Measurements from ENCODE around the gene KIR3DL2.
"Not testable (repeated sequence)": the region's sequence is repeated elsewhere in the genome, so short reads cannot be mapped to it uniquely, and the experiment has no call there.

The KIR3DL2 gene

DNA sequence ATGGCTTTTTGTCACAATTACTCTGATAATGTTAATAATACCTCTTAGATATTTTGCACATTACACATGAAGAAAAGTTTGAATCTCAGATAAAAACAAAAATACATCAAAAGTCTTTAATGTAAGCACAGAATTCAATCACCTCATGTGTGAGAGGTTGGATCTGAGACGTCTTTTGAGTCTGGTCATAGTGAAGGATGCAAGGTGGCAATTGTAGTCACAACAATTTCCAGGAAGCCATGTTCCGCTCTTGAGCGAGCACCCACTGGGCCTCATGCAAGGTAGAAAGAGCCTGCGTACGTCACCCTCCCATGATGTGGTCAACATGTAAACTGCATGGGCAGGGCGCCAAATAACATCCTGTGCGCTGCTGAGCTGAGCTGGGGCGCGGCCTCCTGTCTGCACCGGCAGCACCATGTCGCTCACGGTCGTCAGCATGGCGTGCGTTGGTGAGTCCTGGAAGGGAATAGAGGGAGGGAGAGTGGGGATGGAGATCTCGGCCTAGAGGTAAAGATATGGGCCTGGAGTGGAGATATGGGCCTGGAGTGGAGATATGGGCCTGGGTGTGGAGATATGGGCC lies at the start of gene KIR3DL2:
Gene KIR3DL2, plus strand, starts transcription at position 383 of the 580 bp plus-strand sequence. Its CDS starts 33 bp downstream, at position 416.
- DNase-seq, result not testable (repeated sequence)

DNA sequence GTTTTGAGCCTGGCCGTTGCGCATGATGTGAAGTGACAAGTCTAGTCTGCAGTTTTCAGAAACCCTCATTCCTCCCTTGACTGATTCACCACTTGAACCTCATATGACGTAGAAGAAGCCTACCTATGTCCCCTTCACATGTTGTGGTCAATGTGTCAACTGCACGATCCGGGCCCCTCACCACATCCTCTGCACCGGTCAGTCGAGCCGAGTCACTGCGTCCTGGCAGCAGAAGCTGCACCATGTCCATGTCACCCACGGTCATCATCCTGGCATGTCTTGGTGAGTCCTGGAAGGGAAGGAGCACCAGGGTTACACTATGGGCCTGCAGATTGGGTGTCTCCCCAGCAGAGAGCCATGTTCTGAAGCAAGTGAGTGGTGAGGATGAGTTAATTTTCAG lies 46.8 kb upstream of the KIR3DL2 start, which contains the start of gene KIR2DL4:
Gene KIR2DL4, plus strand, starts transcription at position 201 of the 400 bp plus-strand sequence. Its CDS starts 42 bp downstream, at position 243.
- DNase-seq, result no peak

DNA sequence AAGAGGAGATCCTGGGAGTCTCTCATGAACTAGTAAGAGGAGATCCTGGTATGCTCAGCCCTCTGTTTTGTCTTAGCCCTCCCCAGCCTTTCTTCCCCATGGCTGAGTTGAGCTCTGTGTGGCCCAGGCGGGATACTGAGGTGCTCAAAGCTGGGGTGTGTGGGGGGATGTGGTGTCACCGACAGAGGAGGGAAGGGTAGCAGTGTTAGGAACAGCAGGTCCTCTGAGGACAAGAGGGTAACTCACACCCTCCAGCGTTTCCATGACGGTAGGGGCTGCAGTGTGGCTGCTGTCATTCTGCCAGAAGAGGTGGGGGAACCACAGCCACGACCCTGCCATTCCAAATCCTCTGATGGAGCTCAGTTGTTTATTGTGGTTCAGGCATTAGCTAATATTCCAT lies 46.1 kb upstream of the KIR3DL2 start:
- no peak for DNase-seq

DNA sequence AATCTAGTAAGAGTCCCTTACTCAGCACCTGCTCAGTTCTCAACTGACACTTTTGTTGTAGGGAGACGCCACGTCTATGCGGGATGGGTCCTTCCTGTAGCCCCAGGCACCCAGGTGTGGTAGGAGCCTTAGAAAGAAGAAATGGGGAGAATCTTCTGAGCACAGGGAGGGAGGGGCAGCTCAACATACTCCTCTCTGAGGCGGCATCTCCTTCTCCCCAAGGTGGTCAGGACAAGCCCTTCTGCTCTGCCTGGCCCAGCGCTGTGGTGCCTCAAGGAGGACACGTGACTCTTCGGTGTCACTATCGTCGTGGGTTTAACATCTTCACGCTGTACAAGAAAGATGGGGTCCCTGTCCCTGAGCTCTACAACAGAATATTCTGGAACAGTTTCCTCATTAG lies 45.7 kb upstream of the KIR3DL2 start:
- no peak for DNase-seq

DNA sequence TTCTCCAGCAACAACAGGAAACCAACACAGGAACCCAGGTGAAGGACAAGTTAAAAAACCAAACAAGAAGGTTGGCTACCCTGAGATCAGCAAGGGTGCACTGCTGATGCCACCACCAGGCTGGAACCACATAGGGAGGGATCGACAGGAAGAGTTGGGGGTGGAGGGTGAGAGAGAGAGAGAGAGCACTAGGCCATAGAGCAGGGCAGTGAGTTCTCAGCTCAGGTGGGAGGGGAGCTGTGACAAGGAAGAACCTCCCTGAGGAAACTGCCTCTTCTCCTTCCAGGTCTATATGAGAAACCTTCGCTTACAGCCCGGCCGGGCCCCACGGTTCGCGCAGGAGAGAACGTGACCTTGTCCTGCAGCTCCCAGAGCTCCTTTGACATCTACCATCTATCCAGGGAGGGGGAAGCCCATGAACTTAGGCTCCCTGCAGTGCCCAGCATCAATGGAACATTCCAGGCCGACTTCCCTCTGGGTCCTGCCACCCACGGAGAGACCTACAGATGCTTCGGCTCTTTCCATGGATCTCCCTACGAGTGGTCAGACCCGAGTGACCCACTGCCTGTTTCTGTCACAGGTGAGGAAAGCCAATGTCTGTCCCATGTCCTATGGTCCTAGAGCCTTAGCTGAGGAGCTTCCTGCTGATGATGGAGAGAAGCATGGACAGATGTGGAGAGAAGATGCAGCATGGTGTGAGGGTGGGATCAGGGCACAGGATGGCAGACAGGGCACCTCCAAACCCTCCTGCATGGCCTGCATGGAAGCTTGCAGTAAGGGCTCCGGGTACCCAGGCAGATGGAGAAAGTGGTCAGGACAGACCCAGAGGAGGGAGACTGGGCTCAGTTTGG lies 44.4 kb upstream of the KIR3DL2 start:
- no peak for DNase-seq

DNA sequence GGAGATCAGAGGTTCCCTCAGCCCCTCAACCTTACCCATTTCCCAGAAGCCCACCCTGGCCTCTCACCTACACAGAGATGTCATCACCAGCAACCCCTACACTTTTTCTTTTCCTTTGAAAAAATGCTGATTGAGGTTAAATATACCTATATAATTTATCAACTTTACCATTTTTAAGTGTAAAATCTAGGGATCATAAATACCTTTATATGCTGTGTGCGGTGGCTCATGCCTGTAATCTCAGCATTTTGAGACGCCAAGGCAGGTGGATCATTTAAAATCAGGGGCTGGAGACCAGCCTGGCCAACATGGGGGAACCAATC lies 43.8 kb upstream of the KIR3DL2 start:
- no peak for DNase-seq

DNA sequence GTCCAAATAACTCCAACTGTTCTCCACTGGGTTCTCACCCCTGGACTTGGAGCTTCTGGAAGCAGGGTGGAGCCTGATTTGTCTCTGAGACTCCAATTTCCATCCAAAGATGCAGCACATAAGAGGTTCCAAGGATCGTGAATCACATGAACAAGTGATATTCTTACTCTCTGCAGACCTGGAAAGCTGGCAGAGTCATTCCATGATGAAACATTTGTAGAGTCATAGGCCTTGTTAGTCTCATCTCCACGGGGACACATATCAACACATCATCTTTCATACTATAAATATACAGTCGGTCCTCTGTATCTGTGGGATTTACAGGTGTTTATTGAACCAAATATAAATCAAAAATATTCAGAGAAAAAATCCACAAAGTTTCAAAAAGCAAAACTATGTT lies 35.7 kb upstream of the KIR3DL2 start:
- DNase-seq, result not testable (repeated sequence)

DNA sequence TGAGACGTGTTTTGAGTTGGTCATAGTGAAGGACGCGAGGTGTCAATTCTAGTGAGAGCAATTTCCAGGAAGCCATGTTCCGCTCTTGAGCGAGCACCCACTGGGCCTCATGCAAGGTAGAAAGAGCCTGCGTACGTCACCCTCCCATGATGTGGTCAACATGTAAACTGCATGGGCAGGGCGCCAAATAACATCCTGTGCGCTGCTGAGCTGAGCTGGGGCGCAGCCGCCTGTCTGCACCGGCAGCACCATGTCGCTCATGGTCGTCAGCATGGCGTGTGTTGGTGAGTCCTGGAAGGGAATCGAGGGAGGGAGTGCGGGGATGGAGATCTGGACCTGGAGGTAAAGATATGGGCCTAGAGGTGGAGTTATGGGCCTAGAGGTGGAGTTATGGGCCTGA lies 34.0 kb upstream of the KIR3DL2 start, which contains the start of gene KIR3DL1:
Gene KIR3DL1, plus strand, starts transcription at position 218 of the 400 bp plus-strand sequence.
- not testable (repeated sequence) for DNase-seq

DNA sequence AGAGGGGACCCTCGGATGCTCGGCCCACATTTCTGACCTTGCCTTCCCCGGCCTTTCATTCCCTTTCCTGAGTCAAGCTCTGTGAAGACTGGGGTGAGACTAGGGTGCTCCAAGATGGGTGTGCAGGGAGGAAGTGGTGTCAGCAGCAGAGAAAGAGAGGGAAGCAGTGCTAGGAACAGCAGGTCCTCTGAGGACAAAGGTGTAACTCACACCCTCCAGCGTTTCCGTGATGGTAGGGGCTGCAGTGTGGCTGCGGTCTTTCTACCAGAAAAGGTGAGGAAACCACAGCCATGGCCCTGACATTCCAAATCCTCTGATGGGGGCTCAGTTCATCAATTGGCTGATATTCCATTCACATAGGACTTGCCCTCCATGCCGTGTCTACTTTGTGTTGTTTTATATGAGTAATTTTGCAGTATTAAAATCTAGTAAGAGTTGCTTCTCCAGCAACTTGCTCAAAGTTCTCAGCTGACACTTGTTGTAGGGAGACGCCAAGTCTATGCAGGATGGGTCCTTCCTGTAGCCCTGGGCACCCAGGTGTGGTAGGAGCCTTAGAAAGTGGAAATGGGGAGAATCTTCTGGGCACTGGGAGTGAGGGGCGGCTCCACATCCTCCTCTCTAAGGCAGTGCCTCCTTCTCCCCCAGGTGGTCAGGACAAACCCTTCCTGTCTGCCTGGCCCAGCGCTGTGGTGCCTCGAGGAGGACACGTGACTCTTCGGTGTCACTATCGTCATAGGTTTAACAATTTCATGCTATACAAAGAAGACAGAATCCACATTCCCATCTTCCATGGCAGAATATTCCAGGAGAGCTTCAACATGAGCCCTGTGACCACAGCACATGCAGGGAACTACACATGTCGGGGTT lies 32.3 kb upstream of the KIR3DL2 start:
- DNase-seq, result no peak

DNA sequence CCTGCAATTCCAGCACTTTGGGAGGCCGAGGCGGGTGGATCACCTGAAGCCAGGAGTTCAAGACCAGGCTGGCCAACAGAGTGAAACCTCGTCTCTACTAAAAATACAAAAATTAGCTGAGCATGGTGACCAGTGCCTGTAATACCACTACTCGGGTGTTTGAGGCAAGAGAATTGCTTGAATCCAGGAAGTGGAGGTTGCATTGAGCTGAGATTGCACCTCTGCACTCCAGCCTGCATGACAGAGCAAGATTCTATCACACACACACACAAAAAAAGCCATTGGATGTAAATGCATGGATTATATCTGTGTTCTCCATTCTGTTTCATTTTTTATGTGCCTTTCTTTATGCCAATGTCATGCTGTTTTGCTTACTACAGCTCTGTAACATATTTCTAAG lies 25.8 kb upstream of the KIR3DL2 start:
- not testable (repeated sequence) for DNase-seq

DNA sequence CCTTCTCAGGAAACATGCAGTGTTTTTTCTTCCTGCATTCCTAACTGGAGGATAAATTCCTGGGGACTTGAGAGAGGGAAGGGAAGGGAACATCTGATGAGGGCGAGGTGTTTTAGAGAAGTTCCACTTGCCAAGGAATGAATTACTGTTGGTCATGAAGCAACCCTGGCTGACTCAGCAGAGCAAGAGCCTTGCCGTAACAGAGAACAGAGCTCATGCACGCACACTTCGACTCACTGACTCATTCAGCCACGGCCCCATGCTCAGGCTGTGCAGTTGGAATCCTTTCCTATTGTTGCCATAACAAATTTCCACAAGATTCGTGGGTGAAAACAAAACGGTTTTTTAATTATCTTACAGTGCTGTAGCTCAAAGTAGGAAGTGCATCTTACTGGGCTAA lies 24.9 kb upstream of the KIR3DL2 start:
- not testable (repeated sequence) for DNase-seq

DNA sequence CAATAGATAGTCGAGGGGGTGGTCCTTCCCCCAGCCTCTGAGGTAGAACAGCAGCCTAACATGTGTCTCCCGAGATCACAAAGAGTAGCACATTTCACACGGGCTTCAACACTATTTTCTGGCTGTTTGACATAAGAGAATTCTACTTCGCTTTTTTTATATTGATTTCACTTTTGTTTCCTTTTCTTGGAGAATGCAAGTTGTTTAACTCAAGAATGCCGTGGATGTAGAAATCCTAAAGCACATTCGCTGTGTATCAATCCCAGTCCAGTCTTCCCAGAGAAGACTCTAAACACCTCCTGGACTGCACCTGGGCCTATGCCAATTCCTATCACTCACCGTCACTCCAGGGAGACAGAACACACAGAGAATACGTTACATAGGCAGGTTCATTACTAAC lies 22.2 kb upstream of the KIR3DL2 start:
- DNase-seq, result not testable (repeated sequence)

DNA sequence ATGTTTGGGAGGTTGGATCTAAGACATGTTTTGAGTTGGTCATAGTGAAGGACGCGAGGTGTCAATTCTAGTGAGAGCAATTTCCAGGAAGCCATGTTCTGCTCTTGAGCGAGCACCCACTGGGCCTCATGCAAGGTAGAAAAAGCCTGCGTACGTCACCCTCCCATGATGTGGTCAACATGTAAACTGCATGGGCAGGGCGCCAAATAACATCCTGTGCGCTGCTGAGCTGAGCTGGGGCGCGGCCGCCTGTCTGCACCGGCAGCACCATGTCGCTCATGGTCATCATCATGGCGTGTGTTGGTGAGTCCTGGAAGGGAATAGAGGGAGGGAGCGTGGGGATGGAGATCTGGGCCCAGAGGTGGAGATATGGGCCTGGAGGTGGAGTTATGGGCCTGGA lies 17.7 kb upstream of the KIR3DL2 start, which contains the start of gene KIR2DS4:
Gene KIR2DS4, plus strand, starts transcription at position 181 of the 400 bp plus-strand sequence.
- not testable (repeated sequence) for DNase-seq

DNA sequence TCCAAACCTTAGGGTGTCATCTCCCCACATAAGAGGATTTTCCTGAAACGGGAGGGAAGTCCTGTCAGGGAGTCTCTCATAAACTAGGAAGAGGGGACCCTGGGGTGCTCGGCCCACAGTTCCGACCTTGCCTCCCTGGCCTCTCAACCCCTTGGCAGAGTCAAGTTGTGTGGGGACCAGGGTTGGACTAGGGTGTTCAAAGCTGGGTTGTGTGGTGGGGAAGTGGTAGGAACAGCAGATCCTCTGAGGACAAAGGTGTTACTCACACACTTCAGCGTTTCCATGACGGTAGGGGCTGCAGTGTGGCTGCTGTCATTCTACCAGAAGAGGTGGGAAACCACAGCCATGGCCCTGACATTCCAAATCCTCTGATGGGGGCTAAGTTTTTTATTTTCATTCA lies 15.1 kb upstream of the KIR3DL2 start:
- not testable (repeated sequence) for DNase-seq

DNA sequence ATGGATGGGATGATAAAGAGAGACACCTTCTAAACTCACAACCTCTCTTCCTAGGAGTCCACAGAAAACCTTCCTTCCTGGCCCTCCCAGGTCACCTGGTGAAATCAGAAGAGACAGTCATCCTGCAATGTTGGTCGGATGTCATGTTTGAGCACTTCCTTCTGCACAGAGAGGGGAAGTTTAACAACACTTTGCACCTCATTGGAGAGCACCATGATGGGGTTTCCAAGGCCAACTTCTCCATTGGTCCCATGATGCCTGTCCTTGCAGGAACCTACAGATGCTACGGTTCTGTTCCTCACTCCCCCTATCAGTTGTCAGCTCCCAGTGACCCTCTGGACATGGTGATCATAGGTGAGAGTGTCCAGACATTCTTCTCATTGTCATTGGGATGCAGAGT lies 12.7 kb upstream of the KIR3DL2 start:
- DNase-seq, result not testable (repeated sequence)

DNA sequence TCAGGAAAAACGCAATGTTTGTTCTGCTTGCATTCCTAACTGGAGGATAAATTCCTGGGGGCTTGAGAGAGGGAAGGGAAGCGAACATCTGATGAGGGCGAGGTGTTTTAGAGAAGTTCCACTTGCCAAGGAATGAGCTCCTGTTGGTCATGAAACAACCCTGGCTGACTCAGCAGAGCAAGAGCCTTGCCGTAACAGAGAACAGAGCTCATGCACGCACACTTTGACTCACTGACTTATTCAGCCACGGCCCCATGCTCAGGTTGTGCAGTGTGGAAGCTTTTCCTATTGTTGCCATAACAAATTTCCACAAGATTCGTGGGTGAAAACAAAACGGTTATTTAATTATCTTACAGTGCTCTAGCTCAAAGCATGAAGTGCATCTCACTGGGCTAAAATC lies 7.1 kb upstream of the KIR3DL2 start:
- DNase-seq, result not testable (repeated sequence)

DNA sequence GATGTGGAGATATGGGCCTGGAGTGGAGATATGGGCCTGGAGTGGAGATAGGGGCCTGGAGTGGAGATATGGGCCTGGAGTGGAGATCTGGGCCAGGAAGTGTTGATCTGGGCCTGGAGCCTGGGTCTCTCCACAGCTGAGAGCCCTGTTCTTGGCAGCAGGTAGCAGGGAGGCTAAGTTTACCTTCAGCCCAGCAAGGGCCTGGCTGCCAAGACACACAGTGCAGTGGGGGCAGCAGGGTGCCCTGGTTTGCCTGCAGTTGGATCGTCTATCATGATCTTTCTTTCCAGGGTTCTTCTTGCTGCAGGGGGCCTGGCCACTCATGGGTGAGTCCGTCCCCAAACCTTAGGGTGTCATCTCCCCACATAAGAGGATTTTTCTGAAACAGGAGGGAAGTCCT lies 687 bp downstream of the KIR3DL2 start:
- DNase-seq, result no peak

DNA sequence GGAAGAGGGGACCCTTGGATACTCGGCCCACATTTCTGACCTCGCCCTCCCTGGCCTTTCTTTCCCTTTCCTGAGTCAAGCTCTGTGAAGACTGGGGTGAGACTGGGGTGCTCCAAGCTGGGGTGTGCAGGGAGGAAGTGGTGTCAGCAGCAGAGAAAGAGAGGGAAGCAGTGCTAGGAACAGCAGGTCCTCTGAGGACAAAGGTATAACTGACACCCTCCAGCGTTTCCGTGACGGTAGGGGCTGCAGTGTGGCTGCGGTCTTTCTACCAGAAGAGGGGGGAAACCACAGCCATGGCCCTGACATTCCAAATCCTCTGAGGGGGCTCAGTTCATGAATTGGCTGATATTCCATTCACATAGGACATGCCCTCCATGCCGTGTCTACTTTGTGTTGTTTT lies 1.1 kb downstream of the KIR3DL2 start:
- no peak for DNase-seq

DNA sequence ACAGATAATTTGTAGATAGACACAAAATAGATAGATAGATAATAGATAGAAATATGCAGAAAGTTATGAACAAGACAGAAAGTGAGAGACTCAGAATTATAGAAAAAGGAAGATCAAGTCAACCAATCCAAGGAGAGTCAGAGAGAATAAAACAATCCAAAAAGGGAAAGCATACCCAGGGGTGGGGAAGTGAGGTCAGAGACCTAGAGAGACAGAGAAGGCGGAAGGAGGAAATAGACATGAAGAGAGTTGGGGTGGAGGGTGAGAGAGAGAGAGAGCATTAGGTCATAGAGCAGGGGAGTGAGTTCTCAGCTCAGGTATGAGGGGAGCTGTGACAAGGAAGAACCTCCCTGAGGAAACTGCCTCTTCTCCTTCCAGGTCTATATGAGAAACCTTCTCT lies 5.0 kb downstream of the KIR3DL2 start:
- DNase-seq, result not testable (repeated sequence)

DNA sequence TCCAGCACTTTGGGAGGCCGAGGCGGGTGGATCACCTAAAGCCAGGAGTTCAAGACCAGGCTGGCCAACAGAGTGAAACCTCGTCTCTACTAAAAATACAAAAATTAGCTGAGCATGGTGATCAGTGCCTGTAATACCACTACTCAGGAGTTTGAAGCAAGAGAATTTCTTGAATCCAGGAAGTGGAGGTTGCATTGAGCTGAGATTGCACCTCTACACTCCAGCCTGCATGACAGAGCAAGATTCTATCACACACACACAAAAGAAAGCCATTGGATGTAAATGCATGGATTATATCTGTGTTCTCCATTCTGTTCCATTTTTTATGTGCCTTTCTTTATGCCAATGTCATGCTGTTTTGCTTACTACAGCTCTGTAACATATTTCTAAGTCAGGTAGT lies 8.2 kb downstream of the KIR3DL2 start:
- DNase-seq, result not testable (repeated sequence)

DNA sequence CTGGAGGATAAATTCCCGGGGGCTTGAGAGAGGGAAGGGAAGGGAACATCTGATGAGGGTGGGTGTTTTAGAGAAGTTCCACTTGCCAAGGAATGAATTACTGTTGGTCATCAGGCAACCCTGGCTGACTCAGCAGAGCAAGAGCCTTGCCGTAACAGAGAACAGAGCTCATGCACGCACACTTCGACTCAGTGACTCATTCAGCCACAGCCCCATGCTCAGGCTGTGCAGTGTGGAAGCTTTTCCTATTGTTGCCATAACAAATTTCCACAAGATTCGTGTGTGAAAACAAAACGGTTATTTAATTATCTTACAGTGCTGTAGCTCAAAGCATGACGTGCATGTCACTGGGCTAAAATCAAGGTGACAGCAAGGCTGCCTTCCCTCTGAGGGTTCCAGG lies 9.2 kb downstream of the KIR3DL2 start:
- not testable (repeated sequence) for DNase-seq

DNA sequence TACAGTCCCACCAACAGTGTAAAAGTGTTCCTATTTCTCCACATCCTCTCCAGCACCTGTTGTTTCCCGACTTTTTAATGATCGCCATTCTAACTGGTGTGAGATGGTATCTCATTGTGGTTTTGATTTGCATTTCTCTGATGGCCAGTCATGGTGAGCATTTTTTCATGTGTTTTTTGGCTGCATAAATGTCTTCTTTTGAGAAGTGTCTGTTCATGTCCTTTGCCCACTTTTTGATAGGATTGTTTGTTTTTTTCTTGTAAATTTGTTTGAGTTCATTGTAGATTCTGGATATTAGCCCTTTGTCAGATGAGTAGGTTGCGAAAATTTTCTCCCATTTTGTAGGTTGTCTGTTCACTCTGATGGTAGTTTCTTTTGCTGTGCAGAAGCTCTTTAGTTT lies 13.2 kb downstream of the KIR3DL2 start:
- not testable (repeated sequence) for DNase-seq

DNA sequence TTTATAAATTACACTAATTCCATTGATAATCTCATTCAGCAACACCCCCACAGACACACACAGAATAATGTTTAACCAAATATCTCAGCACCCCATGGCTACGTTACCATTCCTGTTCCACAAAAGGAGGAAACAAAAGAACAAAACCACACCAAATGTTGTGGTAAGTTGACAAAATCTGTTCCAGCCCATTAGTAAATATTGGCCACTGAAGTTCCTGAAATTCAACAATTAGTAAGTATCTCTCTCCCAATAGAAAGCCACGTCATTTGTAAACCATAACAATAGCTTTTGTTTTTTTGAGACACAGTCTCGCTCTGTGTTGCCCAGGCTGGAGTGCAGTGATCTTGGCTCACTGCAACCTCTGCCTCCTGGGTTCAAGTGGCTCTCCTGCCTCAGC lies 21.5 kb downstream of the KIR3DL2 start:
- DNase-seq, result no peak
